DND-41 (cell line): ENCODE measurements around the gene PSD4.

Experiments
- ATAC-seq: fragments of 200-7000 bp; cut with Tn5 transposase; 3 replicates; pipeline ENCODE4 v1.9.1; 2021; ENCODE audit warnings: low read depth; ENCODE audit not compliant: insufficient read depth
- DNase-seq: peaks from one replicate; pipeline ENCODE4 v3.0.0-alpha.2; 2020
- H2AFZ ChIP-seq: 2 replicates; pipeline ENCODE4 v1.6.0; 2012; ENCODE audit warnings: low read depth, low read length
- H3K27ac ChIP-seq: 2 replicates; pipeline ENCODE4 v1.5.1; 2012; ENCODE audit warnings: low read length, inconsistent platforms
- H3K27me3 ChIP-seq: fragments of 200-600 bp; sonication (generic); 2 replicates; pipeline ENCODE4 v1.6.0; 2012; ENCODE audit warnings: low read length, mild to moderate bottlenecking, inconsistent platforms; ENCODE audit not compliant: insufficient read depth, poor library complexity
- H3K36me3 ChIP-seq: 2 replicates; pipeline ENCODE4 v1.5.1; 2012; ENCODE audit warnings: low read length, inconsistent platforms; ENCODE audit not compliant: insufficient read depth
- H3K4me1 ChIP-seq: 2 replicates; pipeline ENCODE4 v1.5.1; 2012; ENCODE audit warnings: mild to moderate bottlenecking, low read length; ENCODE audit not compliant: insufficient read depth
- H3K4me2 ChIP-seq: 2 replicates; pipeline ENCODE4 v1.6.0; 2012; ENCODE audit warnings: mild to moderate bottlenecking, moderate library complexity, low read length, inconsistent platforms; ENCODE audit not compliant: insufficient read depth
- H3K4me3 ChIP-seq, 2 experiments: fragments of 200-600 bp in 1 of 2; shearing (Covaris generic) in 1 of 2; 2 replicates each; pipeline ENCODE4 v1.5.1; 2012 to 2016; ENCODE audit warnings: inconsistent platforms in 2 of 2, low read length in 2 of 2, mild to moderate bottlenecking in 2 of 2, low read depth in 1 of 2, moderate library complexity in 1 of 2
- H3K79me2 ChIP-seq: 2 replicates; pipeline ENCODE4 v1.6.0; 2012; ENCODE audit warnings: low read length, inconsistent platforms; ENCODE audit not compliant: insufficient read depth
- H3K9ac ChIP-seq: 2 replicates; pipeline ENCODE4 v1.6.0; 2012; ENCODE audit warnings: low read depth, mild to moderate bottlenecking, inconsistent platforms, low read length, moderate library complexity
- H3K9me3 ChIP-seq: 2 replicates; pipeline ENCODE4 v1.5.1; 2012; ENCODE audit warnings: low read length, moderate library complexity, mild to moderate bottlenecking, inconsistent platforms; ENCODE audit not compliant: insufficient read depth, severe bottlenecking
- H4K20me1 ChIP-seq: 2 replicates; pipeline ENCODE4 v1.6.0; 2012; ENCODE audit warnings: low read length; ENCODE audit not compliant: insufficient read depth
- CTCF ChIP-seq: IDR thresholded peaks from 2 replicates; pipeline ENCODE4 v1.5.1; 2012; ENCODE audit warnings: borderline replicate concordance, low read length, moderate library complexity, mild to moderate bottlenecking; ENCODE audit not compliant: poor library complexity, severe bottlenecking; ENCODE audit errors: extremely low read depth
- EZH2 ChIP-seq: IDR thresholded peaks from 3 replicates; pipeline ENCODE4 v1.6.1; 2012; ENCODE audit warnings: borderline replicate concordance, low read depth, mild to moderate bottlenecking, moderate library complexity, low read length, inconsistent platforms; ENCODE audit not compliant: severe bottlenecking

The PSD4 gene

DNA sequence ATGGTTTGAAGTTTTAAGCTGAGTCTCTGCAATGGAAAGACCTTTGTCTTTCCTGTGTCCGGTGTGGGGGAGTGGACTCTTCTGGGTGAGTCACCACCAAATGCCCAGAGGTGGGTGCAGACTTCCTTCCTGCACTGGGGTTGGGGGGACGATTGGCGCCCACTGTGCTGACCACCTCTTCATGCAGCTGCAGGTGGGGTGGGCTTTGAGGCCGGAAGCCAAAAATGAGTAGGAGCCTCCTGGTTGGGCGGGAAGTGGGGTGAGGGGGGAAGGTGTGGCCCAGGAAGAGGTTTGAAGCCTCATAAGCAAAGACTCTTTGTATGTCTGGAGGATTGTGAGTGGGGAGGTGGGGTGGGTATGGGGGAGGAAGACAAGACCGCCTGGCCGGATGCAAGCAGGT, 77.3 kb downstream of the PSD4 start:
- Histone ChIP-seq H3K9me3 (no peaks in the 10 kb centered on the region), H4K20me1 (peaks cover 9% of the 10 kb centered on the region), H3K4me1 (no peaks in the 10 kb centered on the region), H3K9ac (no peak overlapping the region), H3K27me3 (no peaks in the 10 kb centered on the region), H2AFZ (no peak overlapping the region), H3K27ac (no peak overlapping the region), H3K4me3 (no peak overlapping the region), H3K4me2 (no peak overlapping the region), H3K36me3 (no peaks in the 10 kb centered on the region), H3K79me2 (no peaks in the 10 kb centered on the region)
- no peak for TF ChIP-seq CTCF
- no peak for TF ChIP-seq EZH2
- no peak for DNase-seq
- ATAC-seq, result no peak

DNA sequence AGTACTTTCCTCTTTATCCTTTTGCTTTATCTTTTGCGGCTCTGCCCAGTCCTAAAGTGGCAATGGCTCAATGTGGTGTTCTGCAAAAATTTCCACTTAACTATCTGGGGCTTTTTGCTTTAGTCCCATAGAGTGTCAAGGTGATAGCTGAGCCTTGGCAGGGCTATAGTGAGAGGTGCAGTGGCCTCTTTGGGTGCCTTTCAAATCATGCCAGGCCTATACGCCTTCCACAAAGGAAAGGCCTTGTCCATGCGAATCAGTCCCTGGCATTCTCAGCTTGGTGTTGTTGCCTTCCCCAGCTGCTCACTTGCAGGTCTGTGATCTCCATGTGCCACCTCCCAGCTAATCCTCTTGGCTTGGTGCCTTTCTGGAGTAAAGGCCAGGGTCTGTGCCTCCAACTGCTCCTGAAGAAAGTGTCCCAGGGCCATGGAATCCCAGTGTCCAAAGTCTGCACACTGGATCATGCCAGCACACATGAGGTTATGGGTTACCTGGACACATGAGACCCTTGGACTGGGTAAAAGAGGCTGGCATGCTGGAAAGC, 78.3 kb downstream of the PSD4 start:
- DNase-seq (no peak), ATAC-seq (no peak)
- TF ChIP-seq EZH2, result no peak
- no peak for TF ChIP-seq CTCF
- H3K27ac ChIP-seq, result no peak overlapping the region
- no peaks in the 10 kb centered on the region for H3K4me1 ChIP-seq
- H3K27me3 ChIP-seq, result no peaks in the 10 kb centered on the region
- no peaks in the 10 kb centered on the region for H3K9me3 ChIP-seq
- no peak overlapping the region for H3K9ac ChIP-seq
- H2AFZ ChIP-seq, result no peak overlapping the region
- peaks cover 9% of the 10 kb centered on the region for H4K20me1 ChIP-seq
- H3K4me3 ChIP-seq, result no peak overlapping the region
- no peak overlapping the region for H3K4me2 ChIP-seq
- H3K36me3 ChIP-seq, result no peaks in the 10 kb centered on the region
- no peaks in the 10 kb centered on the region for H3K79me2 ChIP-seq

DNA sequence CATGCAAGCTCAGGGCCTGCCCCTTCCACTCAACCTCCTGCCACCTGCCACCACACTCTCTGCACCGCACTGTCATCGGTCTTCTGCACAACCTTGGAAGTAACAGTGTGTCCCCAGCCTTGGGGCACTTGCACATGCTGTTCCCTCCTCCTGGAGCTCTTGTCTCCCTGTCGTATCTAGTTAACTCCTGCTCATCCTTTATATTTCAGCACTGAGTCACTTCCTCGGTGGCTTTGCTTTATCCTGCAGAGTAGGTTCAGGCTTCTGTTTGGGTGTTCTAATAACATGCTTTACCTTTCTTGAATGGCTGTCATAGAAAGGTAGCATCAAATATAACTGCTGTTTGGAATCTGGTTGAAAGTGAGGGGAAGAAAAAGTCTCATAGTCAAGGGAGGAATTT, 79.7 kb downstream of the PSD4 start:
- H3K4me3 ChIP-seq, result no peak overlapping the region
- no peak overlapping the region for H2AFZ ChIP-seq
- no peaks in the 10 kb centered on the region for H3K9me3 ChIP-seq
- ATAC-seq (no peak), DNase-seq (no peak)
- no peaks in the 10 kb centered on the region for H3K27me3 ChIP-seq
- H3K4me1 ChIP-seq, result no peaks in the 10 kb centered on the region
- H3K27ac ChIP-seq, result no peak overlapping the region
- 0 out of 2 replicates have a peak, but pooled peaks cover 7% of the 10 kb centered on the region for H4K20me1 ChIP-seq
- no peaks in the 10 kb centered on the region for H3K36me3 ChIP-seq
- H3K9ac ChIP-seq, result no peak overlapping the region
- no peak overlapping the region for H3K4me2 ChIP-seq
- H3K79me2 ChIP-seq, result no peaks in the 10 kb centered on the region
- TF ChIP-seq CTCF (no peak), EZH2 (no peak)
